Astrocyte (in vitro differentiated cells and primary cell): ENCODE data around the gene THAP6.
"Not testable (repeated sequence)": the region's sequence is repeated elsewhere in the genome, so short reads cannot be mapped to it uniquely, and the experiment has no call there.

ENCODE experiments used
- EZH2 ChIP-seq: IDR thresholded peaks from 2 replicates; pipeline ENCODE4 v1.6.1; 2012; ENCODE audit warnings: mild to moderate bottlenecking, low read length, inconsistent platforms; ENCODE audit not compliant: insufficient read depth
- TF ChIP-seq, protein P1 (sequence below): IDR thresholded peaks from 2 replicates; pipeline ENCODE4 v1.5.1; 2011; ENCODE audit warnings: low read depth, mild to moderate bottlenecking, inconsistent platforms, low read length, moderate library complexity; ENCODE audit not compliant: insufficient read depth

DNA sequence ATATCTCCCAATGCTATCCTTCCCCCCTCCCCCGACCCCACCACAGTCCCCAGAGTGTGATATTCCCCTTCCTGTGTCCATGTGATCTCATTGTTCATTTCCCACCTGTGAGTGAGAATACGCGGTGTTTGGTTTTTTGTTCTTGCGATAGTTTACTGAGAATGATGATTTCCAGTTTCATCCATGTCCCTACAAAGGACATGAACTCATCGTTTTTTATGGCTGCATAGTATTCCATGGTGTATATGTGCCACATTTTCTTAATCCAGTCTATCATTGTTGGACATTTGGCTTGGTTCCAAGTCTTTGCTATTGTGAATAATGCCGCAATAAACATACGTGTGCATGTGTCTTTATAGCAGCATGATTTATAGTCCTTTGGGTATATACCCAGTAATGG lies 5.2 kb downstream of the THAP6 start:
- not testable (repeated sequence) for TF ChIP-seq EZH2
- TF ChIP-seq, protein P1, sequence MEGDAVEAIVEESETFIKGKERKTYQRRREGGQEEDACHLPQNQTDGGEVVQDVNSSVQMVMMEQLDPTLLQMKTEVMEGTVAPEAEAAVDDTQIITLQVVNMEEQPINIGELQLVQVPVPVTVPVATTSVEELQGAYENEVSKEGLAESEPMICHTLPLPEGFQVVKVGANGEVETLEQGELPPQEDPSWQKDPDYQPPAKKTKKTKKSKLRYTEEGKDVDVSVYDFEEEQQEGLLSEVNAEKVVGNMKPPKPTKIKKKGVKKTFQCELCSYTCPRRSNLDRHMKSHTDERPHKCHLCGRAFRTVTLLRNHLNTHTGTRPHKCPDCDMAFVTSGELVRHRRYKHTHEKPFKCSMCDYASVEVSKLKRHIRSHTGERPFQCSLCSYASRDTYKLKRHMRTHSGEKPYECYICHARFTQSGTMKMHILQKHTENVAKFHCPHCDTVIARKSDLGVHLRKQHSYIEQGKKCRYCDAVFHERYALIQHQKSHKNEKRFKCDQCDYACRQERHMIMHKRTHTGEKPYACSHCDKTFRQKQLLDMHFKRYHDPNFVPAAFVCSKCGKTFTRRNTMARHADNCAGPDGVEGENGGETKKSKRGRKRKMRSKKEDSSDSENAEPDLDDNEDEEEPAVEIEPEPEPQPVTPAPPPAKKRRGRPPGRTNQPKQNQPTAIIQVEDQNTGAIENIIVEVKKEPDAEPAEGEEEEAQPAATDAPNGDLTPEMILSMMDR = not testable (repeated sequence)
